GM13977 (cell line): Measurements from ENCODE around the gene RASSF9.

Source experiments
- DNase-seq: peaks from one replicate; pipeline ENCODE4 v3.0.0; 2012; ENCODE audit warnings: low spot score
- in situ Hi-C: fragments of 300-500 bp; cut with MboI; formaldehyde crosslinking; loops from one replicate; pipeline ENCODE4 v1.12.0; 2022; ENCODE audit warnings: low sequenced_read_pairs, low pct_unique_long_range_greater_than_20kb, mixed read lengths, inconsistent platforms; ENCODE audit not compliant: unreplicated experiment
- TF ChIP-seq, protein P1 (sequence below): IDR thresholded peaks from 2 replicates; pipeline ENCODE4 v1.5.1; 2012; ENCODE audit warnings: mild to moderate bottlenecking, control low read depth; ENCODE audit not compliant: insufficient read depth; ENCODE audit errors: extremely low read depth, missing control alignments

The RASSF9 gene

DNA sequence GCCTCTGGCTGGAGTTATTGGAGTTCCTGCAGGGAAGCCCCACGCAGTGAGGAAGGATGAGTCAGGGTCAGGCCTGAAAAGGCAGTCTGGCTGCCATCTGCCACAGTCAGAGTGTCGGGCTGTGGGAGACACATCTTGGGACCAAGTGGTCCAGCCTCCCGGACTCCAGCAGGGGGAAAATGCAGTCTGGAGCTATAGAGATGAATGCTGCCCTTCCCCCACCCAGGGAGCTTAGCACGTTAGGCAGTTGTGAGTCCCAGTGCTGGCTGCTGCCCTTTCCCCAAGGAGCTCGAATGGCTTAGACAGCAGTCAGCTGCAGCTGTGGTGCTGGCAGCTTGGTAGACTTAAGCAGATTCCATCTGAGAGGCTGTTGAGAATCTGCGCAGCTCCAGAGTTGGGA lies 29.7 kb upstream of the RASSF9 start:
- DNase-seq = no peak
- TF ChIP-seq, protein P1, sequence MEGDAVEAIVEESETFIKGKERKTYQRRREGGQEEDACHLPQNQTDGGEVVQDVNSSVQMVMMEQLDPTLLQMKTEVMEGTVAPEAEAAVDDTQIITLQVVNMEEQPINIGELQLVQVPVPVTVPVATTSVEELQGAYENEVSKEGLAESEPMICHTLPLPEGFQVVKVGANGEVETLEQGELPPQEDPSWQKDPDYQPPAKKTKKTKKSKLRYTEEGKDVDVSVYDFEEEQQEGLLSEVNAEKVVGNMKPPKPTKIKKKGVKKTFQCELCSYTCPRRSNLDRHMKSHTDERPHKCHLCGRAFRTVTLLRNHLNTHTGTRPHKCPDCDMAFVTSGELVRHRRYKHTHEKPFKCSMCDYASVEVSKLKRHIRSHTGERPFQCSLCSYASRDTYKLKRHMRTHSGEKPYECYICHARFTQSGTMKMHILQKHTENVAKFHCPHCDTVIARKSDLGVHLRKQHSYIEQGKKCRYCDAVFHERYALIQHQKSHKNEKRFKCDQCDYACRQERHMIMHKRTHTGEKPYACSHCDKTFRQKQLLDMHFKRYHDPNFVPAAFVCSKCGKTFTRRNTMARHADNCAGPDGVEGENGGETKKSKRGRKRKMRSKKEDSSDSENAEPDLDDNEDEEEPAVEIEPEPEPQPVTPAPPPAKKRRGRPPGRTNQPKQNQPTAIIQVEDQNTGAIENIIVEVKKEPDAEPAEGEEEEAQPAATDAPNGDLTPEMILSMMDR = no peak
- in situ Hi-C loops = loop anchor here (10.0 to 25.0 kb wide), 2 partner anchors 279 to 391 kb away; no protein-coding TSS in a partner anchor

DNA sequence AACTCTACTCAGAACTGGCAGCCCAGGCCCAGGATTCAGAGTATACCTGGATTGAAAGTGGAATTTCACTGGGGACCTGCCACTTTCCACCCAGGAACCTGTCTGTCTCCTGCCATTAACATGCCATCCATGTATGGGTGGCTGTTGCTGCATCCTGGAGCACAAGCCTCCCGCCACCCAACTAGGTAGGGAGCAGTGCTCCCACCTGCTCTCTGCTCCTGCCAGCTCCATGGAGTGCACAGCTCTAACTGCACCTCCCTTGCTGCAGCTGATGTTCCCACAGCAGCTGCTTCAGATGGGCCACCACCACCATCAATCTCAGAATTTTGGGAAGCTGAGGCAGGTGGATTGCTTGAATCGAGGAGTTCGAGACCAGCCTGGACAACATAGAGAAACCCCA lies 20.8 kb upstream of the RASSF9 start:
- in situ Hi-C loops = loop anchor here (25.0 kb wide), 1 partner anchor 270 kb away; no protein-coding TSS in a partner anchor
- TF ChIP-seq, protein P1 = no peak
- DNase-seq = no peak

DNA sequence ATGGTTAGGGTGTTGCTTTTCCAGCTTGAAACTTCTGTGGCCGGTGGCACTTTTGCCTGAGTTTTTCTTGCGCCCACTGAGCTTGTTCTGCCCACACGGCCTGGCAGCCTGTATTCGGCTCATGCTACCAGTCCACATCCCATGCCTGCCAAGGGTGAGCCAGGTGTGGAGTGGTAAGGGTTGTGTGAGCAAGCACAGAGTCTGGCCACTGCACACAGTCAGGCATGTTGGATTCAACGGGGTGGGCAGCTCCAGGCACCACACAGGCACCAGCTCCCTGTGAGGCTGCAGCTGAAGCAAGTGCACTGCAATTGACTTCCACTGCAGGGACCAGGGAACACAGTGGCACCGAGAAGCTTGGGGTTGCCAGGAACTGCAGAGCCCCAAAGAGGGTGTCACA lies 19.1 kb upstream of the RASSF9 start:
- TF ChIP-seq, protein P1 = no peak
- in situ Hi-C loops = loop anchor here (25.0 kb wide), 1 partner anchor 268 kb away; no protein-coding TSS in a partner anchor
- DNase-seq = no peak

DNA sequence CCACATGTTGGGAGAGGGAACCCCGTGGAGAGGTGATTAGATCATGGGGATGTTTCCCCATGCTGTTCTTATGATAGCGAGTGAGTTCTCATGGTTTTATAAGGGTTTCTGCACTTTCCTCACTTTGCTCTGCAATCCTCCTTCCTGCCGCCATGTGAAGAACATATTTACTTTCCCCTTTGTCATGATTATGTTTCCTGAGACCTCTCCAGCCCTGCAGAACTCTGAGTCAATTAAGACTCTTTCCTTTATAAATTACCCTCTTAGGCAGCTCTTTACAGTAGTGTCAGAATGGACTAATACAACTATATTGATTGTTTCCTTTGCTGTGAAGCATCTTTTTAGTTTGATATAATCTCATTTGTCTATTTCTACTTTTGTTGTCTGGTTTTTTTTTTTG lies 13.1 kb upstream of the RASSF9 start:
- TF ChIP-seq, protein P1 = no peak
- in situ Hi-C loops = no loop called here
- DNase-seq = no peak

DNA sequence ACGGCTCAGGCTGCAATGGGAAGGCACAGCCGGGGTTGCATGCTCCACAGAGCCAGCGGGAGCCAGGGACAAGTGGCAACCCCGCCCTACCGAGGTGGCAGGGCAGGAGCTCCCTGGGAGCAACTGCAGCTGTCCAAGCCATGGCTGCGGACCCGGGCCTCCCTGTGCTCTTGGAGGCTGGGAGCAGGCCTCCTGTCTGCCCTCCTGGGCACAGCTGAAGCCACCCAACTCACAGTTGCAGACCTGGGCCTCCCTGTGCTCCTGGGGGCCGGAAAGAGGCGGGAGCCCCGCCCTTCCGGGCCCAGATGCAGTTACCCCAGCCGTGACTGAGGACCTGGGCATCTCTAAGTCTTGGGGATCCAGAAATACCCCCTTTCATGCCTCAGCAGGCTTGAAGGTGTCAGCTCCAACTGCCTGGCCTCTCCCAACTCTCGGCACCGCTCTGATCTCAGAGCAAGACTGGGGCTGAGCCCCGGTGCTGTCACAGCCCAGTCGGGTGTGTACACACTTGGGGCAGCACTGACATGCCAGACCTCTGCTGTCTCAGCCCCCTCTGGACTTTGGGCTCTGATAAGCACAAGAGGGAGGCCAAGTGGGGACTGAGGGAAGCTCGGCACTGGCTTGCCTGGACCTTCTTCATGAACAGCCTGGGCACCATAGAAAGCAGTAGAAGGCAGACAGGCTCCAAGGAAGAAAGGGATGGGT lies 7.5 kb upstream of the RASSF9 start:
- in situ Hi-C loops = no loop called here
- TF ChIP-seq, protein P1 = no peak
- DNase-seq = no peak

DNA sequence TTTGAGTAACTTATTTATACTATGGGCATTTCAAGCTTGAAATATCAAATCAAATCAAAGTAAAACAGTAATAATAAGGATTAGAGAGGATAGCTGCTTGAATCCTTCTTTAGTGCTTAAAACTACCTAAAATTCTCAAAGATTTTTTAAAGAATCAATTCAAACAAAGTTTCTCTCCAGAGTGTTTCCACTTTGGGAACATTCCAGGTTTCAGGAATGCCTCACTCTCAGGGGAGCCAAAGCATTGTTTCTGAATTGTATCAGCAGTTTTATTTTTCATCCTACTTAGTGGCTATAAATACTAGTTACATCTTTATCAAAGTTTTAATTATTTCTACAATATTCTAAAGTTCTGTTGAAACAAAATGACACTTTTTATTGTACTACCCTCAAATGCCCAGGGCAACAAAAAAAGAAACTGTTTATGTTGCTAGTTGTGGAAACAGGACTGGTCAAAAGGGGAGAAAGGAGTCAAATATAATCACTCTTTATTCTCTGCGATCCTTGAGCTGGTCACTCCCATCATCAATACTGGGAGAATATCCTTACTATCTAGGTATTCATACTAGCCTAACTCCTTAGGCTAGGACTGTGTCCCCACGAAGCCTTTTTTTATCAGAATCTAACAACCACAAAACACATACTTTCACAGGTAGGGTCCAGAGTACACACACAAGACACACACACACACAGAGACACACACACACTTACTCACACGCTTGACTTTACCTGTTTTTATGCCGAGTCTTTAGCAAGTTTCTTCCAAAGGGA lies 598 bp downstream of the RASSF9 start:
- TF ChIP-seq, protein P1 = no peak
- in situ Hi-C loops = no loop called here
- no peak for DNase-seq
